G401 (cell line): ENCODE results near the gene CCDC43. TPM values are rescaled to one million over a fixed set of nuclear protein-coding genes. Genes with fewer than 3 reads are reported as not detected.

Source experiments
- DNase-seq: peaks from one replicate; pipeline ENCODE4 v3.0.0-alpha.2; 2015; ENCODE audit warnings: low spot score
- in situ Hi-C: cut with HindIII; loops from 2 replicates; pipeline ENCODE4 v1.10.0; 2016; ENCODE audit warnings: low sequenced_read_pairs, mixed read lengths
- total RNA-seq: library from RNA; depleted of rRNA; stranded (reverse); fragments of >200 nt; shearing (Covaris generic); gene quantifications from 2 replicates; pipeline ENCODE4 v1.2.3, GENCODE V29; 2014; rRNA removed

Gene CCDC43
- total RNA-seq, 1 experiment from 2014 or later = 76.2 TPM

DNA sequence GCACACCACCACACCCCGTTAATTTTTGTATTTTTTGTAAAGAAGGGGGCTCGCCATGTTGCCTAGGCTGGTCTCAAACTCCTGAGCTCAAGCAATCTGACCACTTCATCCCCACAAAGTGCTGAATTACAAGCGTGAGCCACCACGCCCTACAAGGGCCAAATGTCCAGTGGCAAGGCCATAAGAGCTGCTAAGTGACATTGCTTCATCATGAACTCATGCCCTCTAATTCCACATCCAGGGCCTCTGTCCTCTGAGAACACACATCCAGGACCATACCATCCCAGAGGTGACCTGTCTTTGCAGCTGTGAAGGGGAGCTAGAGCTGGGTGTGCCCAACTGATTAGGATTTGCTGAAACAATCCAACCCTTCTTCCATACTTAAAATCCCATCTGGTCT is 58.9 kb downstream of the CCDC43 start:
- in situ Hi-C loops = no loop called here

DNA sequence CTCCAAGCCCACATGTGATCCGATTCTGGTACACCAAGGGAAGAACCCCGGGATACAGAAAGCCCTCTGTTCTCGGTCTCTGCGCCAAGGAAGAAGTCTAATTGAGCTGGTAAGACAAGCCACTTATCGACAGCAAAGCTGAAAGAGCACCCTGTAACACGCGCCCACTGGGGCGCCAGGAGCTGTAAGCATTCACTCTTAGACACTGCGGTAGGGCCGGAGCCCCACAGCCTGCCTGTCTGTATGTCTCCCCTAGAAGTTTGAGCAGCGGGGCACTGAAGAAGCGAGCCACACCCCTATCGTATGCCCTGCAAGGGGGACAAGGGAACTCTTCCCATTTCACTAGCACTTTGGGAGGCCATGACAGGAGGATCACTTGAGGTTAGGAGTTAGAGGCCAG is 60.3 kb downstream of the CCDC43 start:
- in situ Hi-C loops = no loop called here

More for the DNA sequence above, 58.9 kb downstream of the CCDC43 start:
- DNase-seq = no peak

DNA sequence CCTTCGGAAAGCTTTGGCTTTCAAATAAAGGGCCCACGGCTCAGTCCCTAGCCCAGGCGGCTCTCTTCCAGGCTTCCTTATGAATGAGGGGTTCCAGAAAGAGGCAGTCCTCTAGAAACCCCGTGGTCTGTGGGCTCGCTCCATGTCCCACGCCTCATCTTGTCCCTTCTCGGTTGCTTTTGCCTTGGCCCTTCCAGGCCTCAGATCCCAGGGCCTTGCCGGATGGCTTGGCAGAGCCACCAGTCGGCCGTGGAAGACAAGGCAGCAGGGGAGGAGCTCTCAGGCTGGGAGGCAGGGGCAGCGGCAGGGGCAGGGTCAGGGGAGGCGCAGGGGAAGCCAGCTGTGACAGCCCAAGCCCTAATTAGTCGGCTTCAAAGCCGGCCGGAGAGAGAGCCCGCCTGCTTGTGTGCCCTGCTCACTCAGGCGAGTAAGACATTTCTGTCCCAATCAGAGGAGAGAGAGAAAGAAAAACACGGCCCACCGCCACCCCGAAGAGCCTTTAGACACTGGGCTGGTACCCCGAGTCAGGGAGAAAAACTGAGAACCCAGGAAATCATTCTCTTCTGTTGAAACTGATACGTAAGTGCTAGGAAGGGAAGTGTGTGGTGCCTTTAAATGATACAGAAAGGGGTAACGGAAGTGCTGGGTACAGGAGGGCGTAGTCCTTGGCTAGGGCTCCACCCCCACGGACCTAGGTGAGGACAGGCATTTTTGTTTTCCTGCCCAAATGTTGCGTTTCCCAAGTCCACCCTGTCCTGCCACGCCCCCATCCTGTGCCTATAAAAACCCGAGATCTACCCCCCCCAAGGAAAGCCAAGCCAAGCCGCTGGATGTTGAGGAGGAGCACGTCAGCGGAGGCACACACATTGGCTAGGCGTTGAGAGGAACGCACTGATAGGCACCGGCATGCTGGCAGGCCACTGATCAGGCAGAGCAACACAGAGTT is 61.1 kb downstream of the CCDC43 start:
- no peak for DNase-seq
- in situ Hi-C loops = no loop called here

More for the DNA sequence above, 60.3 kb downstream of the CCDC43 start:
- no peak for DNase-seq

DNA sequence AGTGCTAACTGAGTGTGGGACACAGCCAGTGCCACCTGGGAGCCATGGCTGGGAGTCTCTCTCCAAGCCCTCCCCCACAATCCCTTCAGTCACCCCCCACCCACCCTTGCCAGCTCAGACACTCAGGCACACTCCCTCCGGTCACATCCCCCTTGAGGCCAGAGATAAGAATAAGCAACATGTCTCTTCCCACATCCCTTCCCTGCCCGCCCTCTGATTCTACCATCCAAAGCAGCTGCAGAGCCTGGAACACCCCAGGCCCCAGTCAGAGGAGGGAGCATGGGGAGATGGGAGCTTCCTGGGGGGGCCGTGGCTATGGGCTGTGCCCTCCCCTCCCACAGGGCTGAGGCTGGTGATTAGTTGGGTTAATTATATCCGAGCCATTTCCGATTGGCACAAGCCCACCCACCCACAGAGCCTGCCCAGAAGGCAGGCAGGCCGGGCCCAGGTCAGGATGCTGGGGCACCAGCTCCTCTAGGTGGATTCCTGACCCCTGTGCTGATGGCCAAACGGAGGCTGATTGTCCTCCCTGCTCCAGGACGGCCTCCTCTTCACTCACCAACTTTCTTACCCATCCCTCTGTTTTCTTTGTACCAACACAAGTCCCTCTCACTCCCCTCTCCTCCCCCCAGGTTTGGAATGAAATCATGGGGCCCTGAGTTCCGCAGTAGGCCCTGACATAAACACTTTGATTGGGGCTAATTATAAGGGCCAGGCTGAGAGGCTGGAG is 61.9 kb downstream of the CCDC43 start:
- in situ Hi-C loops = no loop called here
- DNase-seq = no peak

Other genes with a start within 250 kb of the CCDC43 start
- 16.8 and 19.1 TPM in 2 replicates for gene GPATCH8, start 186.4 kb downstream of the CCDC43 start, total RNA-seq
- 121 and 131 TPM in 2 replicates for gene FZD2, start 132.3 kb downstream of the CCDC43 start, total RNA-seq
- gene MEIOC, start 33.3 kb downstream of the CCDC43 start, total RNA-seq = not detected in 2 replicates
- gene DBF4B, start 18.9 kb upstream of the CCDC43 start, total RNA-seq = 8.9 and 16.3 TPM in 2 replicates
- 16.4 and 21.6 TPM in 2 replicates for gene ADAM11, start 69.2 kb upstream of the CCDC43 start, total RNA-seq
- gene GJC1, start 140.5 kb upstream of the CCDC43 start, total RNA-seq = 47.4 and 71.0 TPM in 2 replicates
- not detected in 2 replicates for gene HIGD1B, start 158.1 kb upstream of the CCDC43 start, total RNA-seq
- 164 and 176 TPM in 2 replicates for gene EFTUD2, start 209.7 kb upstream of the CCDC43 start, total RNA-seq
- gene GFAP, start 225.7 kb upstream of the CCDC43 start, total RNA-seq = not detected in 2 replicates